HEK293 (cell line): Measurements from ENCODE around the gene METTL23.

ENCODE experiments used
- CTCF ChIA-PET: fragments of 350-600 bp; formaldehyde crosslinking; extraction: SDS; loops from one replicate; lab custom pipeline; 2021; ENCODE audit warnings: antibody characterized with exemption; lab: Yijun Ruan, JAX
- POLR2A ChIA-PET: fragments of 300-600 bp; formaldehyde crosslinking; extraction: SDS; loops from one replicate; lab custom pipeline; 2020; ENCODE audit warnings: antibody characterized with exemption, inconsistent platforms; lab: Yijun Ruan, JAX
- H3K27ac ChIP-seq: fragments of 200-500 bp; sonication (Bioruptor generic); 2 replicates; pipeline ENCODE4 v1.5.1; 2014; ENCODE audit warnings: low read depth, low read length, control low read depth, inconsistent platforms; ENCODE audit errors: extremely low read depth
- H3K36me3 ChIP-seq, 2 experiments: fragments of 200-500 bp in 1 of 2; sonication (Bioruptor generic) in 1 of 2; 1 replicate in 1 of 2; 2 replicates in 1 of 2; pipeline ENCODE4 v1.5.1; 2014 to 2017; ENCODE audit warnings: inconsistent platforms in 2 of 2, low read length in 2 of 2; ENCODE audit not compliant: control insufficient read depth in 2 of 2, insufficient read depth in 1 of 2
- H3K4me1 ChIP-seq: fragments of 200-500 bp; sonication (Bioruptor generic); 2 replicates; pipeline ENCODE4 v1.5.1; 2014; ENCODE audit warnings: mild to moderate bottlenecking, low read length, inconsistent platforms; ENCODE audit not compliant: control insufficient read depth, insufficient read depth
- H3K4me3 ChIP-seq: 2 replicates; pipeline ENCODE4 v1.5.1; 2011; ENCODE audit warnings: low read depth, mild to moderate bottlenecking, control low read depth, low read length, moderate library complexity
- H3K9me3 ChIP-seq: fragments of 200-500 bp; sonication (Bioruptor generic); 2 replicates; pipeline ENCODE4 v1.5.1; 2014; ENCODE audit warnings: low read depth, low read length, inconsistent platforms; ENCODE audit not compliant: control insufficient read depth, insufficient read depth
- BCL6B ChIP-seq: fragments of 450-650 bp; formaldehyde crosslinking; IDR thresholded peaks from 2 replicates; pipeline ENCODE4 v1.5.1; 2017; ENCODE audit warnings: missing biosample characterization, missing genetic modification characterization
- GLI2 ChIP-seq: fragments of 450-650 bp; formaldehyde crosslinking; IDR thresholded peaks from 2 replicates; pipeline ENCODE4; 2017; ENCODE audit warnings: missing biosample characterization, missing genetic modification characterization, low read depth, borderline replicate concordance
- HOXD13 ChIP-seq: sonication (generic); formaldehyde crosslinking; IDR thresholded peaks from 2 replicates; pipeline ENCODE4 v1.8.0; 2022; ENCODE audit warnings: missing genetic modification reagents, borderline replicate concordance
- KLF1 ChIP-seq: fragments of 450-650 bp; formaldehyde crosslinking; IDR thresholded peaks from 2 replicates; pipeline ENCODE4 v1.5.1; 2016; ENCODE audit warnings: missing biosample characterization, missing genetic modification characterization
- KLF7 ChIP-seq: fragments of 450-650 bp; formaldehyde crosslinking; IDR thresholded peaks from 2 replicates; pipeline ENCODE4 v1.5.1; 2016; ENCODE audit warnings: missing biosample characterization, missing genetic modification characterization, borderline replicate concordance
- TRIM28 ChIP-seq: IDR thresholded peaks from 2 replicates; pipeline ENCODE4 v1.6.1; 2011; ENCODE audit warnings: low read length, control low read depth, borderline replicate concordance
- YY1 ChIP-seq: fragments of 450-650 bp; formaldehyde crosslinking; IDR thresholded peaks from 2 replicates; pipeline ENCODE4 v1.5.1; 2018; ENCODE audit warnings: missing biosample characterization, missing genetic modification characterization
- YY2 ChIP-seq: fragments of 450-650 bp; formaldehyde crosslinking; IDR thresholded peaks from 2 replicates; pipeline ENCODE4 v1.5.1; 2016; ENCODE audit warnings: missing biosample characterization, missing genetic modification characterization
- ZNF112 ChIP-seq: fragments of 450-650 bp; formaldehyde crosslinking; IDR thresholded peaks from 2 replicates; pipeline ENCODE4 v1.5.0; 2017; ENCODE audit warnings: missing biosample characterization, missing genetic modification characterization
- ZNF121 ChIP-seq: fragments of 450-650 bp; formaldehyde crosslinking; IDR thresholded peaks from 2 replicates; pipeline ENCODE4 v1.5.1; 2016; ENCODE audit warnings: missing biosample characterization, missing genetic modification characterization
- ZNF148 ChIP-seq: fragments of 450-650 bp; formaldehyde crosslinking; IDR thresholded peaks from 2 replicates; pipeline ENCODE4 v1.5.0; 2017; ENCODE audit warnings: missing biosample characterization, missing genetic modification characterization, borderline replicate concordance
- ZNF155 ChIP-seq: fragments of 450-650 bp; formaldehyde crosslinking; IDR thresholded peaks from 2 replicates; pipeline ENCODE4 v1.5.1; 2016; ENCODE audit warnings: missing biosample characterization, missing genetic modification characterization
- ZNF169 ChIP-seq: fragments of 450-650 bp; formaldehyde crosslinking; IDR thresholded peaks from 2 replicates; pipeline ENCODE4 v1.5.1; 2016; ENCODE audit warnings: missing biosample characterization, missing genetic modification characterization
- ZNF223 ChIP-seq: fragments of 450-650 bp; formaldehyde crosslinking; IDR thresholded peaks from 2 replicates; pipeline ENCODE4 v1.5.1; 2016; ENCODE audit warnings: missing biosample characterization, missing genetic modification characterization
- ZNF394 ChIP-seq: fragments of 450-650 bp; formaldehyde crosslinking; IDR thresholded peaks from 2 replicates; pipeline ENCODE4 v1.5.1; 2016; ENCODE audit warnings: missing biosample characterization, missing genetic modification characterization, mild to moderate bottlenecking, moderate library complexity, borderline replicate concordance
- ZNF600 ChIP-seq: fragments of 450-650 bp; formaldehyde crosslinking; IDR thresholded peaks from 2 replicates; pipeline ENCODE4 v1.5.1; 2016; ENCODE audit warnings: missing biosample characterization, missing genetic modification characterization
- ZNF621 ChIP-seq: fragments of 450-650 bp; formaldehyde crosslinking; IDR thresholded peaks from 2 replicates; pipeline ENCODE4 v1.5.1; 2017; ENCODE audit warnings: missing biosample characterization, missing genetic modification characterization
- ZNF670 ChIP-seq: fragments of 450-650 bp; formaldehyde crosslinking; IDR thresholded peaks from 2 replicates; pipeline ENCODE4 v1.5.1; 2016; ENCODE audit warnings: missing biosample characterization, missing genetic modification characterization, low read depth
- ZNF701 ChIP-seq: fragments of 450-650 bp; formaldehyde crosslinking; IDR thresholded peaks from 2 replicates; pipeline ENCODE4 v1.5.1; 2016; ENCODE audit warnings: missing biosample characterization, missing genetic modification characterization
- ZNF830 ChIP-seq: fragments of 450-650 bp; IDR thresholded peaks from 2 replicates; pipeline ENCODE4 v1.5.0; 2018; ENCODE audit warnings: missing biosample characterization, missing genetic modification characterization, low read depth, mild to moderate bottlenecking, moderate library complexity
- ZSCAN4 ChIP-seq: fragments of 450-650 bp; formaldehyde crosslinking; IDR thresholded peaks from 2 replicates; pipeline ENCODE4 v1.5.1; 2017; ENCODE audit warnings: missing biosample characterization, missing genetic modification characterization

METTL23 gene

GRCh38 chr17:76702076-76702475 lies 24.6 kb upstream of the METTL23 start:
- Histone ChIP-seq H3K4me3 (no peak overlapping the region), H3K27ac (no peak overlapping the region), H3K36me3 (peaks cover 0 to 12% of the 10 kb centered on the region in 2 experiments; a peak in 2 of 3 replicates), H3K9me3 (no peaks in the 10 kb centered on the region), H3K4me1 (peaks cover 36% of the 10 kb centered on the region)
- CTCF ChIA-PET: interaction anchor here (0.7 to 5.1 kb wide), 7 partner anchors 10 to 108 kb away, joined by 3 to 38 read pairs (median 7); no protein-coding TSS in a partner anchor
- POLR2A ChIA-PET: interaction anchor here (1.1 to 1.8 kb wide), 5 partner anchors 8 to 26 kb away, joined by 3 to 9 read pairs (median 4); partner anchors contain the start of genes JMJD6 and METTL23
- TF ChIP-seq YY2 (tag by site-specific recombination) (no peak), ZNF670 (no peak), KLF1 (no peak), ZNF169 (tag by site-specific recombination) (no peak), HOXD13 (CRISPR knock-in tag) (no peak), ZNF394 (tag by site-specific recombination) (no peak), BCL6B (tag by site-specific recombination) (no peak), ZNF112 (no peak), ZNF121 (tag by site-specific recombination) (no peak), ZNF148 (no peak), TRIM28 (no peak), KLF7 (tag by site-specific recombination) (no peak), ZNF223 (tag by site-specific recombination) (no peak), ZSCAN4 (tag by site-specific recombination) (no peak), ZNF701 (tag by site-specific recombination) (no peak), ZNF600 (no peak)

GRCh38 chr17:76702941-76703637 lies 23.6 kb upstream of the METTL23 start:
- POLR2A ChIA-PET: interaction anchor here (0.6 to 1.3 kb wide), 3 partner anchors 8 to 35 kb away, joined by 3 to 8 read pairs (median 4); partner anchors contain the start of gene MFSD11
- no peaks in the 10 kb centered on the region for H3K9me3 ChIP-seq
- H3K36me3 ChIP-seq: peaks cover 0 to 18% of the 10 kb centered on the region in 2 experiments; a peak in 2 of 3 replicates
- peaks cover 27% of the 10 kb centered on the region for H3K4me1 ChIP-seq
- no peak overlapping the region for H3K4me3 ChIP-seq
- CTCF ChIA-PET: interaction anchor here (0.6 to 5.1 kb wide), 8 partner anchors 9 to 80 kb away, joined by 3 to 38 read pairs (median 4); no protein-coding TSS in a partner anchor
- TF ChIP-seq ZNF830 (no peak), ZNF621 (tag by site-specific recombination) (no peak), ZNF155 (no peak), YY1 (no peak), GLI2 (tag by site-specific recombination) (no peak)
- H3K27ac ChIP-seq: no peak overlapping the region
